ENCODE measurements around the gene MED13L.

The MED13L gene

GRCh38 chr12:116204785-116205184 lies 72.7 kb downstream of the MED13L start:
- Histone ChIP-seq H3K4me3 (ENCODE audit: low read depth in 1 of 2, low read length in 1 of 2) (no peak overlapping the region), H3K9me3 (no peaks in the 10 kb centered on the region), H3K27ac (no peak overlapping the region), H3K4me1 (ENCODE audit: control insufficient read depth in 1 of 2, insufficient read depth in 1 of 2, low read depth in 1 of 2, low read length in 1 of 2) (peaks cover 6 to 12% of the 10 kb centered on the region in 2 experiments), H3K27me3 (no peaks in the 10 kb centered on the region), H3K36me3 (no peaks in the 10 kb centered on the region)
- no peak for TF ChIP-seq CTCF (IDR thresholded peaks at IDR 0.05)

- Histone ChIP-seq H3K4me1 (ENCODE audit: control insufficient read depth in 1 of 2, insufficient read depth in 1 of 2, low read depth in 1 of 2, low read length in 1 of 2) (peaks cover 13 to 17% of the 10 kb centered on the region in 2 experiments), H3K9me3 (no peaks in the 10 kb centered on the region), H3K27ac (no peak overlapping the region), H3K4me3 (ENCODE audit: low read depth in 1 of 2, low read length in 1 of 2) (no peak overlapping the region), H3K27me3 (no peaks in the 10 kb centered on the region), H3K36me3 (no peaks in the 10 kb centered on the region)
- TF ChIP-seq CTCF (IDR thresholded peaks at IDR 0.05): no peak
Measured at GRCh38 chr12:116204169-116204568, 73.3 kb downstream of the MED13L start.

GRCh38 chr12:116202940-116203339 lies 74.6 kb downstream of the MED13L start:
- H3K36me3 ChIP-seq: no peaks in the 10 kb centered on the region
- TF ChIP-seq CTCF (IDR thresholded peaks at IDR 0.05): no peak
- H3K4me3 ChIP-seq (ENCODE audit: low read depth in 1 of 2, low read length in 1 of 2): no peak overlapping the region
- no peaks in the 10 kb centered on the region for H3K27me3 ChIP-seq
- no peak overlapping the region for H3K27ac ChIP-seq
- H3K4me1 ChIP-seq (ENCODE audit: control insufficient read depth in 1 of 2, insufficient read depth in 1 of 2, low read depth in 1 of 2, low read length in 1 of 2): peaks cover 25 to 29% of the 10 kb centered on the region in 2 experiments
- H3K9me3 ChIP-seq: no peaks in the 10 kb centered on the region

- H3K27ac ChIP-seq: no peak overlapping the region
- peaks cover 29 to 31% of the 10 kb centered on the region in 2 experiments for H3K4me1 ChIP-seq (ENCODE audit: control insufficient read depth in 1 of 2, insufficient read depth in 1 of 2, low read depth in 1 of 2, low read length in 1 of 2)
- H3K36me3 ChIP-seq: no peaks in the 10 kb centered on the region
- H3K27me3 ChIP-seq: no peaks in the 10 kb centered on the region
- no peak for TF ChIP-seq CTCF (IDR thresholded peaks at IDR 0.05)
- no peak overlapping the region for H3K4me3 ChIP-seq (ENCODE audit: low read depth in 1 of 2, low read length in 1 of 2)
- H3K9me3 ChIP-seq: no peaks in the 10 kb centered on the region
Measured at GRCh38 chr12:116202433-116202832, 75.1 kb downstream of the MED13L start.

- Histone ChIP-seq H3K36me3 (no peaks in the 10 kb centered on the region), H3K9me3 (no peaks in the 10 kb centered on the region), H3K4me3 (ENCODE audit: low read depth in 1 of 2, low read length in 1 of 2) (no peak overlapping the region), H3K27me3 (no peaks in the 10 kb centered on the region), H3K27ac (no peak overlapping the region), H3K4me1 (ENCODE audit: control insufficient read depth in 1 of 2, insufficient read depth in 1 of 2, low read depth in 1 of 2, low read length in 1 of 2) (peaks cover 29 to 36% of the 10 kb centered on the region in 2 experiments)
- no peak for TF ChIP-seq CTCF (IDR thresholded peaks at IDR 0.05)
Measured at GRCh38 chr12:116201908-116202307, 75.6 kb downstream of the MED13L start.

- Histone ChIP-seq H3K27me3 (no peaks in the 10 kb centered on the region), H3K4me1 (ENCODE audit: control insufficient read depth in 1 of 2, insufficient read depth in 1 of 2, low read depth in 1 of 2, low read length in 1 of 2) (peaks cover 30 to 42% of the 10 kb centered on the region in 2 experiments), H3K27ac (no peak overlapping the region), H3K36me3 (no peaks in the 10 kb centered on the region), H3K4me3 (ENCODE audit: low read depth in 1 of 2, low read length in 1 of 2) (no peak overlapping the region), H3K9me3 (no peaks in the 10 kb centered on the region)
- no peak for TF ChIP-seq CTCF (IDR thresholded peaks at IDR 0.05)
Measured at GRCh38 chr12:116201359-116201758, 76.1 kb downstream of the MED13L start.
